Lung (tissue), 12 donors: Measurements from ENCODE around the gene IDH3G. TPM values are rescaled to one million over a fixed set of nuclear protein-coding genes. Genes with fewer than 3 reads are reported as not detected.

ENCODE experiments used
- ATAC-seq: fragments of 200-7000 bp; cut with Tn5 transposase; one replicate; pipeline ENCODE4 v1.9.1; 2020; ENCODE audit warnings: moderate number of reproducible peaks; ENCODE audit not compliant: insufficient read depth, low FRiP score
- DNase-seq, 3 donors: peaks; one replicate each; pipeline ENCODE4 v3.0.0-alpha.2; 2013 to 2017
- H3K27ac ChIP-seq, 2 donors: one replicate each; pipeline ENCODE4 v1.5.1; 2013; ENCODE audit warnings: mild to moderate bottlenecking in 2 of 2, moderate library complexity in 2 of 2, control low read depth in 1 of 2, inconsistent platforms in 1 of 2, low read depth in 1 of 2, low read length in 1 of 2
- H3K27me3 ChIP-seq, 3 donors: one replicate each; pipeline ENCODE4 v1.5.1; 2013; ENCODE audit warnings: low read length in 2 of 3; ENCODE audit not compliant: control insufficient read depth in 3 of 3, insufficient read depth in 3 of 3
- H3K36me3 ChIP-seq, 4 donors: one replicate each; pipeline ENCODE4 v1.5.1; 2013; ENCODE audit warnings: low read length in 4 of 4, mild to moderate bottlenecking in 1 of 4, moderate library complexity in 1 of 4; ENCODE audit not compliant: control insufficient read depth in 4 of 4, insufficient read depth in 4 of 4
- H3K4me1 ChIP-seq, 5 donors: one replicate each; pipeline ENCODE4 v1.5.1; 2013; ENCODE audit warnings: low read length in 5 of 5, mild to moderate bottlenecking in 2 of 5, moderate library complexity in 1 of 5; ENCODE audit not compliant: control insufficient read depth in 5 of 5, insufficient read depth in 5 of 5
- H3K4me3 ChIP-seq: one replicate; pipeline ENCODE4 v1.5.1; 2013; ENCODE audit warnings: mild to moderate bottlenecking, control low read depth, moderate library complexity
- H3K9ac ChIP-seq, 2 donors: one replicate each; pipeline ENCODE4 v1.5.1; 2013; ENCODE audit warnings: low read length in 2 of 2, control low read depth in 1 of 2; ENCODE audit not compliant: insufficient read depth in 1 of 2
- H3K9me3 ChIP-seq, 4 donors: one replicate each; pipeline ENCODE4 v1.5.1; 2013; ENCODE audit warnings: low read length in 3 of 4, mild to moderate bottlenecking in 1 of 4, moderate library complexity in 1 of 4; ENCODE audit not compliant: control insufficient read depth in 4 of 4, insufficient read depth in 3 of 4
- CTCF ChIP-seq: IDR thresholded peaks from 2 replicates; pipeline ENCODE4 v1.5.1; 2012; ENCODE audit warnings: mild to moderate bottlenecking; ENCODE audit errors: control extremely low read depth, extremely low read depth
- WGBS, 2 donors: extraction: QIAGEN DNeasy Blood & Tissue Kit; methylation state at CpG; one replicate each; pipeline ENCODE4 v1.1.7; 2013; 5-methylcytosine and 5-hydroxymethylcytosine counted together
- polyA plus RNA-seq, 2 donors: library from polyadenylated mRNA; stranded (reverse); fragments of 200-250 nt; gene quantifications; one replicate each; pipeline ENCODE4 v1.2.1, GENCODE V29; 2013
- total RNA-seq, 2 donors: library from RNA; depleted of rRNA in 1 of 2; stranded (reverse); fragments of >200 nt in 1 of 2; gene quantifications; one replicate each; pipeline ENCODE4 v1.2.1, GENCODE V29; 2014 to 2021
- donor health status: control.
- donor health status: control.
- donor health status: Bipolar disorder and iron deficiency.
- donor health status: healthy.
- donor health status: DM: yes; HTN: yes; CAD: no.

The IDH3G gene
- total and polyA plus RNA-seq, 4 donors = 30.4 to 65.5 (median 54.7) TPM

DNA sequence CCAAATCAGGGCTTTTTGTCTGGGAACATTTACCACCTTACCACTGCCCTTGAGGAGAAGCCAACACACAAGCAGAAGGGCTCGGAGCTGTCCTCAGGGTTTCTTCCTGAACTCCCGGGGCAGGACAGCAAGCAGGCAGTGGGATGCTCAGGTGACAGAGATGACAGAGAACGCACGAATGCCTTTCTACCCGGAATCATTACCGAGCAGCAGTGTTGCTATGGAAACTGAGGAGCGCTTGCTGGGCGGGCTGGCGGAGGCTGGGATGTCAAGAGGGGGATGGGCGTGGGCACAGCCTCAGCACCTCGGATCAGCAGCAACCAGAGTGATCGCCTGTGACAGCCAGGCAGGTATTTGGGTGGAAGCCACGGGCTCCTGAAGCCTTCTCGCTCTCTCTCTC lies 18.0 kb upstream of the IDH3G start:
- peaks cover 0 to 17% (median 2%) of the 10 kb centered on the region in 4 donors for H3K9me3 ChIP-seq
- peaks cover 0 to 5% (median 0%) of the 10 kb centered on the region in 3 donors for H3K27me3 ChIP-seq
- no peaks in the 10 kb centered on the region for H3K36me3 ChIP-seq
- H3K9ac ChIP-seq = no peak overlapping the region
- H3K4me1 ChIP-seq = no peaks in the 10 kb centered on the region
- no peak overlapping the region for H3K4me3 ChIP-seq
- DNase-seq = no peak
- WGBS, 2 donors = 66 to 79% methylated on average over 14 of the region's 14 CpGs
- no peak for ATAC-seq
- TF ChIP-seq CTCF = no peak
- no peak overlapping the region for H3K27ac ChIP-seq

- DNase-seq (no peak), ATAC-seq (no peak)
- no peaks in the 10 kb centered on the region for H3K4me1 ChIP-seq
- WGBS, 2 donors = 89 to 91% methylated on average over 12 to 19 of the region's 19 CpGs
- no peak for TF ChIP-seq CTCF
- H3K9me3 ChIP-seq = peaks cover 0 to 19% (median 2%) of the 10 kb centered on the region in 4 donors
- no peak overlapping the region for H3K27ac ChIP-seq
- H3K27me3 ChIP-seq = peaks cover 0 to 5% (median 0%) of the 10 kb centered on the region in 3 donors
- H3K9ac ChIP-seq = no peak overlapping the region
- H3K4me3 ChIP-seq = no peak overlapping the region
- no peaks in the 10 kb centered on the region for H3K36me3 ChIP-seq
Observed at GRCh38 chrX:153807976-153808375, 13.8 kb upstream of the IDH3G start.

DNA sequence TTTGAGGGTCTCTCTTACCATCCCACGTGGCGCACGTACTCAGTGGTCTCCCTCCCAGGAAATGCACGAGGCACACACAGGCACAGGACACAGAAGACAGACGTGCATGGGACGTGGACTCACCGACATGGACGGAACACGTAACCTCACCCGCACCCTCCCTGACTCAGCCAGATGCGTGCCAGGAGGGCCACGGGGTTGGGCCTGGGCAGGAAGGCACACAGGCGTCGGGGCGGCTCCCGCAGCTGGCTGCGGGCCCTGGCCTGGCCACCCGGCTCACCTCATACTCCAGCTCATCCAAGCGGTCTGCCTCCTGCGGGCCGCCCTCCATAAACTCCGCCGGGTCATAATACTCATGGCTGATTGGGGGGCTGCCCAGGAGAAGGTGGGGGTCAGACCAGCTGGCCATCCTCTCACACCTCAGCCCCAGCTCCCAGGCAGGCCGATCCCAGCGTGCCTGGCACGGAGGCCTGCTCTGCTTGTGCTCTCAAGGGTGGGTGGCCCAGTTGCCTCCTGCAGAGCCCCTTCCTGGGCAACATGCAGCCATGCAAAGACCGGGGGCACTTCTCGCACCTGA lies 12.9 kb upstream of the IDH3G start:
- H3K27me3 ChIP-seq = no peaks in the 10 kb centered on the region
- TF ChIP-seq CTCF = no peak
- no peak for ATAC-seq
- no peaks in the 10 kb centered on the region for H3K4me1 ChIP-seq
- no peaks in the 10 kb centered on the region for H3K36me3 ChIP-seq
- DNase-seq = no peak
- 86 to 89% methylated on average over 19 to 28 of the region's 28 CpGs for WGBS, 2 donors
- H3K4me3 ChIP-seq = no peak overlapping the region
- H3K9ac ChIP-seq = no peak overlapping the region
- peaks cover 0 to 16% (median 1%) of the 10 kb centered on the region in 4 donors for H3K9me3 ChIP-seq
- H3K27ac ChIP-seq = no peak overlapping the region

GRCh38 chrX:153805436-153805835 lies 11.3 kb upstream of the IDH3G start:
- TF ChIP-seq CTCF = no peak
- WGBS, 2 donors = 90 to 92% methylated on average over 13 of the region's 13 CpGs

More at GRCh38 chrX:153805436-153805835, 11.3 kb upstream of the IDH3G start:
- H3K36me3 ChIP-seq = no peaks in the 10 kb centered on the region
- ATAC-seq (no peak), DNase-seq (no peak)
- H3K4me1 ChIP-seq = no peaks in the 10 kb centered on the region
- no peaks in the 10 kb centered on the region for H3K27me3 ChIP-seq
- peaks cover 0 to 19% (median 0%) of the 10 kb centered on the region in 4 donors for H3K9me3 ChIP-seq
- no peak overlapping the region for H3K27ac ChIP-seq
- H3K4me3 ChIP-seq = no peak overlapping the region
- H3K9ac ChIP-seq = no peak overlapping the region
